ENCODE data around the gene TMEM134. TPM values are rescaled to one million over a fixed set of nuclear protein-coding genes. Genes with fewer than 3 reads are reported as not detected.
A peak's percentile ranks its signal among the peaks of the same experiment; 100 is the strongest.

The TMEM134 gene
- total and polyA plus RNA-seq, 10 of the 15 experiments (the other 5 are each of a cell fraction or from before 2014, with no cell fraction given): 1.6 to 93.8 (median 27.8) TPM

GRCh38 chr11:67436459-67437081 is 32.5 kb downstream of the TMEM134 start (continued):
- TF ChIP-seq EGR1 (IDR thresholded peaks at IDR 0.05; ENCODE audit: borderline replicate concordance in 1 of 2, low read depth in 2 of 2, low read length in 2 of 2) (peak in 1 of 2 experiments; percentile 51; a peak in 1 of 3 replicates), ZBED1 (IDR thresholded peaks at IDR 0.05; ENCODE audit: borderline replicate concordance) (peak; percentile 74; the same call in 1 of the 2 replicates), MEF2B (IDR thresholded peaks at IDR 0.05; ENCODE audit: partially characterized antibody, poor library complexity, severe bottlenecking) (no peak), MYB (IDR thresholded peaks at IDR 0.05; ENCODE audit: borderline replicate concordance, low read depth, low read length) (no peak), E2F4 (IDR thresholded peaks at IDR 0.05; ENCODE audit: low read depth, low read length) (no peak), FOS (IDR thresholded peaks at IDR 0.05; ENCODE audit: borderline replicate concordance, extremely low read depth, insufficient read length) (no peak), ZNF384 (IDR thresholded peaks at IDR 0.05; ENCODE audit: borderline replicate concordance, low read depth, low read length) (no peak), NR2F1 (conservative IDR thresholded peaks at IDR 0.05) (peak; percentile 85), HDGF (IDR thresholded peaks at IDR 0.05) (0 out of 2 replicates have a peak, but pooled peaks have one; percentile 89), FOXK2 (IDR thresholded peaks at IDR 0.05) (no peak), SMC3 (IDR thresholded peaks at IDR 0.05; ENCODE audit: borderline replicate concordance, low read length) (no peak), STAT3 (IDR thresholded peaks at IDR 0.05; ENCODE audit: low read depth, low read length) (peak; percentile 55; the same call in 1 of the 2 replicates), RAD21 (IDR thresholded peaks at IDR 0.05; ENCODE audit: insufficient read depth, low read depth, low read length) (no peak), NRF1 (conservative IDR thresholded peaks at IDR 0.05; ENCODE audit: low read depth, low read length) (no peak), CBX3 (IDR thresholded peaks at IDR 0.05; ENCODE audit: borderline replicate concordance, low read depth) (no peak), CREM (IDR thresholded peaks at IDR 0.05; ENCODE audit: low read depth) (peak; percentile 51; the same call in 1 of the 2 replicates), RBBP5 (conservative IDR thresholded peaks at IDR 0.05) (no peak), PAX5 (IDR thresholded peaks at IDR 0.05; ENCODE audit: borderline replicate concordance, low read depth, low read length) (peak; percentile 84), YY1 (IDR thresholded peaks at IDR 0.05; ENCODE audit: low read depth, low read length) (peak; percentile 72), ZSCAN29 (IDR thresholded peaks at IDR 0.05) (peak; percentile 81; the same call in 1 of the 2 replicates), ZNF24 (IDR thresholded peaks at IDR 0.05) (0 out of 2 replicates have a peak, but pooled peaks have one; percentile 39), MEF2A (IDR thresholded peaks at IDR 0.05; ENCODE audit: insufficient read depth, low read depth, low read length) (peak; percentile 29; the same call in 1 of the 2 replicates), ASH2L (IDR thresholded peaks at IDR 0.05; ENCODE audit: borderline replicate concordance, low read depth) (no peak), SP1 (IDR thresholded peaks at IDR 0.05; ENCODE audit: low read depth, low read length) (peak; percentile 79), ZNF274 (IDR thresholded peaks at IDR 0.05; ENCODE audit: insufficient read depth, insufficient read length) (no peak), EZH2 (IDR thresholded peaks at IDR 0.05; ENCODE audit: borderline replicate concordance, control insufficient read depth, low read depth, low read length) (no peak), ZNF622 (IDR thresholded peaks at IDR 0.05) (no peak), RB1 (IDR thresholded peaks at IDR 0.05; ENCODE audit: borderline replicate concordance) (peak; percentile 49; the same call in 1 of the 2 replicates), SPI1 (IDR thresholded peaks at IDR 0.05; ENCODE audit: borderline replicate concordance, insufficient read depth, low read depth, low read length) (no peak)
- TF ChIP-seq, protein P1, sequence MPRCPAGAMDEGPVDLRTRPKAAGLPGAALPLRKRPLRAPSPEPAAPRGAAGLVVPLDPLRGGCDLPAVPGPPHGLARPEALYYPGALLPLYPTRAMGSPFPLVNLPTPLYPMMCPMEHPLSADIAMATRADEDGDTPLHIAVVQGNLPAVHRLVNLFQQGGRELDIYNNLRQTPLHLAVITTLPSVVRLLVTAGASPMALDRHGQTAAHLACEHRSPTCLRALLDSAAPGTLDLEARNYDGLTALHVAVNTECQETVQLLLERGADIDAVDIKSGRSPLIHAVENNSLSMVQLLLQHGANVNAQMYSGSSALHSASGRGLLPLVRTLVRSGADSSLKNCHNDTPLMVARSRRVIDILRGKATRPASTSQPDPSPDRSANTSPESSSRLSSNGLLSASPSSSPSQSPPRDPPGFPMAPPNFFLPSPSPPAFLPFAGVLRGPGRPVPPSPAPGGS (IDR thresholded peaks at IDR 0.05; ENCODE audit: borderline replicate concordance, insufficient read depth, low read depth, low read length, poor library complexity, severe bottlenecking): no peak

Data from GM12878 (cell line).